ENCODE measurements around the gene SV2B.

Gene SV2B

GRCh38 chr15:91216000-91216399 is 115.9 kb downstream of the SV2B start:
- Histone ChIP-seq H3K27ac (ENCODE audit: low read depth, low read length) (no peak overlapping the region), H3K9me3 (ENCODE audit: control insufficient read depth in 5 of 5, low read length in 5 of 5) (peaks cover 0 to 6% (median 0%) of the 10 kb centered on the region in 5 donors), H3K9ac (ENCODE audit: low read length in 5 of 5) (no peak overlapping the region), H3K36me3 (ENCODE audit: control insufficient read depth in 5 of 5, insufficient read depth in 5 of 5, low read length in 5 of 5) (no peaks in the 10 kb centered on the region), H3K27me3 (ENCODE audit: control insufficient read depth in 5 of 5, insufficient read depth in 4 of 5, low read length in 5 of 5) (peaks cover 0 to 2% (median 0%) of the 10 kb centered on the region in 5 donors), H3K4me3 (ENCODE audit: low read depth in 1 of 5, low read length in 5 of 5) (no peak overlapping the region), H3K4me1 (ENCODE audit: control insufficient read depth in 5 of 5, insufficient read depth in 5 of 5, low read length in 5 of 5) (peaks cover 0 to 14% (median 5%) of the 10 kb centered on the region in 5 donors)

GRCh38 chr15:91219206-91219605 is 119.1 kb downstream of the SV2B start:
- Histone ChIP-seq H3K4me3 (ENCODE audit: low read depth in 1 of 5, low read length in 5 of 5) (no peak overlapping the region), H3K27ac (ENCODE audit: low read depth, low read length) (no peak overlapping the region), H3K9ac (ENCODE audit: low read length in 5 of 5) (no peak overlapping the region), H3K27me3 (ENCODE audit: control insufficient read depth in 5 of 5, insufficient read depth in 4 of 5, low read length in 5 of 5) (peaks cover 0 to 9% (median 2%) of the 10 kb centered on the region in 5 donors), H3K9me3 (ENCODE audit: control insufficient read depth in 5 of 5, low read length in 5 of 5) (no peaks in the 10 kb centered on the region), H3K4me1 (ENCODE audit: control insufficient read depth in 5 of 5, insufficient read depth in 5 of 5, low read length in 5 of 5) (peaks cover 0 to 22% (median 5%) of the 10 kb centered on the region in 5 donors), H3K36me3 (ENCODE audit: control insufficient read depth in 5 of 5, insufficient read depth in 5 of 5, low read length in 5 of 5) (no peaks in the 10 kb centered on the region)

GRCh38 chr15:91222052-91222451 is 122.0 kb downstream of the SV2B start:
- H3K4me1 ChIP-seq (ENCODE audit: control insufficient read depth in 5 of 5, insufficient read depth in 5 of 5, low read length in 5 of 5), result peaks cover 0 to 17% (median 0%) of the 10 kb centered on the region in 5 donors
- H3K27me3 ChIP-seq (ENCODE audit: control insufficient read depth in 5 of 5, insufficient read depth in 4 of 5, low read length in 5 of 5), result peaks cover 0 to 9% (median 2%) of the 10 kb centered on the region in 5 donors
- H3K9ac ChIP-seq (ENCODE audit: low read length in 5 of 5), result no peak overlapping the region
- H3K27ac ChIP-seq (ENCODE audit: low read depth, low read length), result no peak overlapping the region
- H3K9me3 ChIP-seq (ENCODE audit: control insufficient read depth in 5 of 5, low read length in 5 of 5), result no peaks in the 10 kb centered on the region
- no peak overlapping the region for H3K4me3 ChIP-seq (ENCODE audit: low read depth in 1 of 5, low read length in 5 of 5)
- H3K36me3 ChIP-seq (ENCODE audit: control insufficient read depth in 5 of 5, insufficient read depth in 5 of 5, low read length in 5 of 5), result no peaks in the 10 kb centered on the region

- Histone ChIP-seq H3K9me3 (ENCODE audit: control insufficient read depth in 5 of 5, low read length in 5 of 5) (no peaks in the 10 kb centered on the region), H3K4me3 (ENCODE audit: low read depth in 1 of 5, low read length in 5 of 5) (no peak overlapping the region), H3K27ac (ENCODE audit: low read depth, low read length) (no peak overlapping the region), H3K36me3 (ENCODE audit: control insufficient read depth in 5 of 5, insufficient read depth in 5 of 5, low read length in 5 of 5) (no peaks in the 10 kb centered on the region), H3K9ac (ENCODE audit: low read length in 5 of 5) (no peak overlapping the region), H3K4me1 (ENCODE audit: control insufficient read depth in 5 of 5, insufficient read depth in 5 of 5, low read length in 5 of 5) (peaks cover 0 to 17% (median 0%) of the 10 kb centered on the region in 5 donors), H3K27me3 (ENCODE audit: control insufficient read depth in 5 of 5, insufficient read depth in 4 of 5, low read length in 5 of 5) (peaks cover 0 to 9% (median 2%) of the 10 kb centered on the region in 5 donors)
These were observed 123.8 kb downstream of the SV2B start for GRCh38 chr15:91223863-91224262.

GRCh38 chr15:91224755-91225380 is 124.8 kb downstream of the SV2B start:
- H3K4me3 ChIP-seq (ENCODE audit: low read depth in 1 of 5, low read length in 5 of 5), result no peak overlapping the region
- peaks cover 0 to 17% (median 0%) of the 10 kb centered on the region in 5 donors for H3K4me1 ChIP-seq (ENCODE audit: control insufficient read depth in 5 of 5, insufficient read depth in 5 of 5, low read length in 5 of 5)
- H3K27me3 ChIP-seq (ENCODE audit: control insufficient read depth in 5 of 5, insufficient read depth in 4 of 5, low read length in 5 of 5), result peaks cover 0 to 9% (median 2%) of the 10 kb centered on the region in 5 donors
- H3K27ac ChIP-seq (ENCODE audit: low read depth, low read length), result no peak overlapping the region
- no peak overlapping the region for H3K9ac ChIP-seq (ENCODE audit: low read length in 5 of 5)
- no peaks in the 10 kb centered on the region for H3K9me3 ChIP-seq (ENCODE audit: control insufficient read depth in 5 of 5, low read length in 5 of 5)
- H3K36me3 ChIP-seq (ENCODE audit: control insufficient read depth in 5 of 5, insufficient read depth in 5 of 5, low read length in 5 of 5), result no peaks in the 10 kb centered on the region

- Histone ChIP-seq H3K4me1 (ENCODE audit: control insufficient read depth in 5 of 5, insufficient read depth in 5 of 5, low read length in 5 of 5) (peaks cover 0 to 17% (median 0%) of the 10 kb centered on the region in 5 donors), H3K27me3 (ENCODE audit: control insufficient read depth in 5 of 5, insufficient read depth in 4 of 5, low read length in 5 of 5) (peaks cover 0 to 6% (median 2%) of the 10 kb centered on the region in 5 donors), H3K9me3 (ENCODE audit: control insufficient read depth in 5 of 5, low read length in 5 of 5) (no peaks in the 10 kb centered on the region), H3K27ac (ENCODE audit: low read depth, low read length) (no peak overlapping the region), H3K36me3 (ENCODE audit: control insufficient read depth in 5 of 5, insufficient read depth in 5 of 5, low read length in 5 of 5) (no peaks in the 10 kb centered on the region), H3K4me3 (ENCODE audit: low read depth in 1 of 5, low read length in 5 of 5) (no peak overlapping the region), H3K9ac (ENCODE audit: low read length in 5 of 5) (no peak overlapping the region)
These were observed 125.7 kb downstream of the SV2B start for GRCh38 chr15:91225741-91226140.

- Histone ChIP-seq H3K4me1 (ENCODE audit: control insufficient read depth in 5 of 5, insufficient read depth in 5 of 5, low read length in 5 of 5) (peaks cover 0 to 14% (median 0%) of the 10 kb centered on the region in 5 donors), H3K36me3 (ENCODE audit: control insufficient read depth in 5 of 5, insufficient read depth in 5 of 5, low read length in 5 of 5) (no peaks in the 10 kb centered on the region), H3K4me3 (ENCODE audit: low read depth in 1 of 5, low read length in 5 of 5) (no peak overlapping the region), H3K9me3 (ENCODE audit: control insufficient read depth in 5 of 5, low read length in 5 of 5) (no peaks in the 10 kb centered on the region), H3K27me3 (ENCODE audit: control insufficient read depth in 5 of 5, insufficient read depth in 4 of 5, low read length in 5 of 5) (peaks cover 0 to 6% (median 2%) of the 10 kb centered on the region in 5 donors), H3K27ac (ENCODE audit: low read depth, low read length) (no peak overlapping the region), H3K9ac (ENCODE audit: low read length in 5 of 5) (no peak overlapping the region)
These were observed 127.1 kb downstream of the SV2B start for GRCh38 chr15:91227117-91227516.

- Histone ChIP-seq H3K27ac (ENCODE audit: low read depth, low read length) (no peak overlapping the region), H3K4me1 (ENCODE audit: control insufficient read depth in 5 of 5, insufficient read depth in 5 of 5, low read length in 5 of 5) (peaks cover 0 to 14% (median 0%) of the 10 kb centered on the region in 5 donors), H3K9me3 (ENCODE audit: control insufficient read depth in 5 of 5, low read length in 5 of 5) (no peaks in the 10 kb centered on the region), H3K9ac (ENCODE audit: low read length in 5 of 5) (no peak overlapping the region), H3K4me3 (ENCODE audit: low read depth in 1 of 5, low read length in 5 of 5) (no peak overlapping the region), H3K36me3 (ENCODE audit: control insufficient read depth in 5 of 5, insufficient read depth in 5 of 5, low read length in 5 of 5) (no peaks in the 10 kb centered on the region), H3K27me3 (ENCODE audit: control insufficient read depth in 5 of 5, insufficient read depth in 4 of 5, low read length in 5 of 5) (peaks cover 0 to 4% (median 0%) of the 10 kb centered on the region in 5 donors)
These were observed 127.7 kb downstream of the SV2B start for GRCh38 chr15:91227766-91228165.

- Histone ChIP-seq H3K9me3 (ENCODE audit: control insufficient read depth in 5 of 5, low read length in 5 of 5) (no peaks in the 10 kb centered on the region), H3K36me3 (ENCODE audit: control insufficient read depth in 5 of 5, insufficient read depth in 5 of 5, low read length in 5 of 5) (no peaks in the 10 kb centered on the region), H3K4me1 (ENCODE audit: control insufficient read depth in 5 of 5, insufficient read depth in 5 of 5, low read length in 5 of 5) (peaks cover 0 to 11% (median 0%) of the 10 kb centered on the region in 5 donors), H3K9ac (ENCODE audit: low read length in 5 of 5) (no peak overlapping the region), H3K4me3 (ENCODE audit: low read depth in 1 of 5, low read length in 5 of 5) (no peak overlapping the region), H3K27me3 (ENCODE audit: control insufficient read depth in 5 of 5, insufficient read depth in 4 of 5, low read length in 5 of 5) (peaks cover 0 to 4% (median 0%) of the 10 kb centered on the region in 5 donors), H3K27ac (ENCODE audit: low read depth, low read length) (no peak overlapping the region)
These were observed 128.3 kb downstream of the SV2B start for GRCh38 chr15:91228383-91228782.

GRCh38 chr15:91228890-91229289 is 128.8 kb downstream of the SV2B start:
- H3K4me1 ChIP-seq (ENCODE audit: control insufficient read depth in 5 of 5, insufficient read depth in 5 of 5, low read length in 5 of 5), result peaks cover 0 to 8% (median 0%) of the 10 kb centered on the region in 5 donors
- H3K9me3 ChIP-seq (ENCODE audit: control insufficient read depth in 5 of 5, low read length in 5 of 5), result no peaks in the 10 kb centered on the region
- H3K27me3 ChIP-seq (ENCODE audit: control insufficient read depth in 5 of 5, insufficient read depth in 4 of 5, low read length in 5 of 5), result peaks cover 0 to 2% (median 0%) of the 10 kb centered on the region in 5 donors
- H3K36me3 ChIP-seq (ENCODE audit: control insufficient read depth in 5 of 5, insufficient read depth in 5 of 5, low read length in 5 of 5), result no peaks in the 10 kb centered on the region
- H3K9ac ChIP-seq (ENCODE audit: low read length in 5 of 5), result no peak overlapping the region
- H3K27ac ChIP-seq (ENCODE audit: low read depth, low read length), result no peak overlapping the region
- no peak overlapping the region for H3K4me3 ChIP-seq (ENCODE audit: low read depth in 1 of 5, low read length in 5 of 5)
